CD4-positive, alpha-beta T cell treated with Interleukin-15 for 1 hour (primary cell): Measurements from ENCODE around the gene RHBG.
"Not testable (repeated sequence)": the region's sequence is repeated elsewhere in the genome, so short reads cannot be mapped to it uniquely, and the experiment has no call there.

Experiments
- DNase-seq: peaks from one replicate; pipeline ENCODE4 v3.0.0-alpha.2; 2020

RHBG gene, protein sequence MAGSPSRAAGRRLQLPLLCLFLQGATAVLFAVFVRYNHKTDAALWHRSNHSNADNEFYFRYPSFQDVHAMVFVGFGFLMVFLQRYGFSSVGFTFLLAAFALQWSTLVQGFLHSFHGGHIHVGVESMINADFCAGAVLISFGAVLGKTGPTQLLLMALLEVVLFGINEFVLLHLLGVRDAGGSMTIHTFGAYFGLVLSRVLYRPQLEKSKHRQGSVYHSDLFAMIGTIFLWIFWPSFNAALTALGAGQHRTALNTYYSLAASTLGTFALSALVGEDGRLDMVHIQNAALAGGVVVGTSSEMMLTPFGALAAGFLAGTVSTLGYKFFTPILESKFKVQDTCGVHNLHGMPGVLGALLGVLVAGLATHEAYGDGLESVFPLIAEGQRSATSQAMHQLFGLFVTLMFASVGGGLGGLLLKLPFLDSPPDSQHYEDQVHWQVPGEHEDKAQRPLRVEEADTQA

DNA sequence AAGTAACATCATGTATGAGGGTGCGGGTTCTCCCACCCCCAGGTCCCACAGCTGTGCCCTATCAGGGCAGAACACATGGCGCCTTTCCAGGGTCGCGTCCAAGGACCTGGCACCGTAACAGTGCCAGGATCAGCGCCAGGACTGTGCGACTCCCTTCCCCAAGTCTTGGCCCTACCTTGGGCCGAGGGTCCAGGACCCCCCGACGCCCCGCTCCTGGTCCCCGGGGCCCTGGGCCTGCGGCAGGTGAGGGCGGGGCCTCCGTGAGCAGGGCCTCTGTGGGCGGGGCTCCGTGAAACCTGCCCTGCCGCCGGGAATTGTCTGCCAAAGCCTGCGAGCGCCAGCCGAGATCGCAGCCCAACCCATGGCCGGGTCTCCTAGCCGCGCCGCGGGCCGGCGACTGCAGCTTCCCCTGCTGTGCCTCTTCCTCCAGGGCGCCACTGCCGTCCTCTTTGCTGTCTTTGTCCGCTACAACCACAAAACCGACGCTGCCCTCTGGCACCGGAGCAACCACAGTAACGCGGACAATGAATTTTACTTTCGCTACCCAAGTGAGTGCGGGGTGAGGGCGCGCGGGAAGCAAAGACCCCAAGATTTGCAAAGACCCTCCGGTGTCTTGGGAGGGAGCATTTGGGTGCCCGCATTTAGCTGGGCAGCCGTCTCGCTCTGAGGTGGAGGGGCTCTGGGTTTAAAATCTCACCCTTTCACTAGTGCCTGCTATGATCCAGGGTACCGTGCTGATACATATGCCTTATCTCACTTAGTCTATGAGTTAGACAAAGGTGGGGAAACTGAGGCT, at the start of gene RHBG:
Gene RHBG, plus strand, starts transcription at position 323 of the 796 bp plus-strand sequence. Its CDS starts 39 bp downstream, at position 362.
- no peak for DNase-seq

DNA sequence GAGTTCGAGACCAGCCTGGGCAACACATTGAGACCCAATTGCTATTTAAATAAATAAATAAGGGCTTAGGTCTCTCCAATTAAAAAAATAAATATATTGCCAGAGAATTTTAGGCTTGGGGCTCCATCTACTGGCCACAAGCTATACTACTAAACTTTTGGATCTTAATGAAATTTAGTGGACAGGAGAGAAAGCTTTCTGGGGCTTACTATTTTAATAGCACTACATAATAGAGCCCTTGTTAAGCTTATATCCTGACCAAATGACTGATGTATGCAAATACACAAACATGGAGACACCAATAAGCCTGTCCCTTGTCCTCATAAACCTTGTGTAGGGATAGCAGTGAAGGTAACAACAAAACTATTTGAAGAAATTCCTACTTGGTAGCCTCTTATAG, 49.3 kb upstream of the RHBG start:
- no peak for DNase-seq

DNA sequence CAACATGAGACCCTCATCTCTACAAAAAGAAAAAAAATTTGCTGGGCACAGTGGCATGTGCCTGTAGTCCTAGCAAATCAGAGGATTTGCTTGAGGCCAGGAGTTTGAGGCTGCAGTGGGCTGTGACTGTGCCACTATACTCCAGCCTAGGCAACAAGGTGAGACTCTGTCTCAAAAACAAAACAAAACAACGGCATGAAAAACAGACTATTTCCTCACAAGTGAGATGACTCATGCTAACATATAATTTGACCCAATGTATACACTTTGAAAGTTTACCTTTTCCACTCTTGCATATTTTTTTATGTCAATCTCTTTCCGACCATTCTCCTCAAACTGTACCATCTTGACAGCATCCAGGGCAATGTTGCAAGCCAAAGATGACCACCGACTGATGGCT, 48.5 kb upstream of the RHBG start:
- no peak for DNase-seq

DNA sequence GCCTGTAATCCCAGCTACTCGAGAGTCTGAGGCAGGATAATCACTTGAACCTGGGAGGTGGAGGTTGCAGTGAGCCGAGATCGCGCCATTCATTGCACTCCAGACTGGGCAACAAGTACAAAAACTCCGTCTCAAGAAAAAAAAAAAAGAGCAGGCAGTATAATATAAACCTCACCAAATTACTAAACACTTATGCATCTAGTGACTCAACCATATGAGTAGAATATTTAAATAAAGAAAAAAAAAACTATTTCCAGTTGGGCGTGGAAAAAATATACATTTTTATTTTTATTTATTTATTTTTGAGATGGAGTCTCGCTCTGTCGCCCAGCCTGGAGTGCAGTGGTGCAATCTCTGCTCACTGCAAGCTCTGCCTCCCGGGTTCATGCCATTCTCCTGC, 45.8 kb upstream of the RHBG start:
- DNase-seq: not testable (repeated sequence)

DNA sequence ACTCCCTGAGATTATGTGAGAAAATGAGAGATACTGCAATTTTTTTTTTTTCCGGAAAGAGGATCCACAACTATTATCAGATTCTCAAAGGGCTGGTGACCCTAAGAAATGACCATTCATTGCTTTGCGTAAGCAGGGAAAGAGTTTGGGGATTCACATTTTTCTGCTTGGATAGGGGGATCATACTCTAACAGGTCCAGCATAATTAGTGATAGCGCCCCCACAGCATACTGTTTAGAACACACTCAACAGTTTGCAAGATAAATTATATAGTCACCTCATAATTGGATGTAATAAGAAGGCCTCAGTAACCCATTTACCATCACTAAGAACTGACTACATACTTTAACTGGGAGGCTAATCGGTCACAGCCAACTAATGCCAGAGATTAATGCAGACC, 32.8 kb upstream of the RHBG start:
- no peak for DNase-seq

DNA sequence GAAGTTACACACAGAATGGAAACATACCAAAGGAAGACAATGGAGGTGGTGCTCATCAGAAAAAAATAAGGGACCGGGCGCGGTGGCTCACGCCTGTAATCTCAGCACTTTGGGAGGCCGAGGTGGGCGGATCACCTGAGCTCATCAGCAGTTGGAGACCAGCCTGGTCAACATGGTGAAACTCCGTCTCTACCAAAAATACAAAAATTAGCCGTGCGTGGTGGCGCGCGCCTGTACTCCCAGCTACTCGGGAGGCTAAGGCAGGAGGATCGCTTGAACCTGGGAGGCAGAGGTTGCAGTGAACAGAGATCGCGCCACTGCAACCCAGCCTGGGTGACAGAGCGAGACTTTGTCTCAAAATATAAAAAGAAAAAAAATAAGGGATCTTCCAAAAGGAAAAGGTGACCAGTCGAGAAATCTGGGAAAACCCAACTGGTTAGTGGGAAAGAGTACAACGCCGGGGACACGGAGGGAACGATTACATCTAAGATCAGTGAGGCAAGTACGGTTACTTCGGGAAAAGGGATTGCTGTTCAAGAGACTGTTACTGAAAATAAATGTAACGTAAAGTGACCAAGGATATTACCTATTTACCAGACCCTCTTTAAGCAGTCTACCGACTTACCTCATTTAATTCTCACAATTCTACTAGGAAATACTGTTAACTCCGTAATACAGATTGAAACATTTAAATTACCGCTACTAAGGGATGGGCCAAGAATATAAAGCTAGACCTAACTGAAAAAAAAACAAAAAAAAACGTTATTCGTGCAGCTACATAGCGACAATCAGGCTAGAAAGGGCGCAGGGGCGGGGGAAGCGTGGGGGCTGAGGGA, 31.7 kb upstream of the RHBG start:
- no peak for DNase-seq

DNA sequence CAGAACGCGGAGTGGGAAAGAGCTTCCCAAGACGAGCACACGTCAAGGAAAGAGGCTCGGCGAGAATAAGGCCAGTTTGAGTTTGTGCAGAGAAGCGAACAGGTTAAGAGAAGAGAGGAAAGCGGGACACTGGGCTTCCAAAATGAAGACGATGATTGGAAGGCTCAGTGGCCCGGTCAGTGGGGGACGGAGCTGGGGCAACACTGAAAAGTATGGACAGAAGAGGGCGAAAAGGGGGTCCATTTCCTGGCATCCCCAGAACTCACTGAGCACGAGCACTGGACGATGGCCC, 31.2 kb upstream of the RHBG start:
- DNase-seq: no peak

DNA sequence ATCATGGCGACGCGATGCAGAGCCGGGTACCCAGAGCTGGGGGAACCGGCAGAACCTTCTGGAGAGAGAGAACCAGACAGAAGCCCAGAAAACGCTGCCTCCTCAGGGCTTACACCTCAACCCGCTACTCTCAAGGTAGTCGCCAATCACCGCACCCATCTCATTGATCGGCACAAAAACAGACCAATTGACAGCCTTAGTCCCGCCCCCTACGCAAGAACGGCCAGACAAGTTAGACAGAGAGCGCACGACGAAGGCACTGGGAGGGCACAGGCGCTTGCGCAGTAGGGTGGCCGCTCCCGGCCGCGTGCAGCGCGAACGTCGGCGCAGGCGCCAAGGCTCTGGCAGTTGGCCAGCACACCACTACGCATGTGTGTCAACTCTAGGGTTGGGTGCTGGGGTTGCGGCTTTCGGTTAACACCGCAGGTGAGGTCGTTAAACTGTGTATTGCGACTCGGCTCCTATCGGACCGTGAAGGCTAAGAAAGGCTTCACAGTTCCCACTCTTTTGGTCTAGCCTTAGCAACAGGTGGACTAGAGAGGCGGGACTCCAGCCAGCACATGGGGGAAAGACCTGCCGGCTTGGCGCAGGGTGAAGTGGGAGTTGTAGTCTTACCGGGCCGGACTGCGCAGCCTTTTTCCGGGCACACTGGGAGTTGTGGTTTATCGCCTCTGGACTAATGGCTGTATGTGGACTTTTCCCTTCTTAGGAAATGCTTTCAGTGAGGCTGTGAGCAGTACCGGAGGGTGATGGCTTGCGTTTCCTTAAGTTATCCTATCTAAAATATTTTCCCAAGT, 30.6 kb upstream of the RHBG start, which contains the start of the genes CCT3 and TSACC:
Gene CCT3, minus strand, starts transcription at position 113 of the 797 bp plus-strand sequence. Its CDS starts 108 bp downstream, at position 5.
Gene TSACC, plus strand, starts transcription at position 347 of the 797 bp plus-strand sequence. CDS start 1,232 bp downstream, outside the sequence.
- peak; percentile 100 for DNase-seq

DNA sequence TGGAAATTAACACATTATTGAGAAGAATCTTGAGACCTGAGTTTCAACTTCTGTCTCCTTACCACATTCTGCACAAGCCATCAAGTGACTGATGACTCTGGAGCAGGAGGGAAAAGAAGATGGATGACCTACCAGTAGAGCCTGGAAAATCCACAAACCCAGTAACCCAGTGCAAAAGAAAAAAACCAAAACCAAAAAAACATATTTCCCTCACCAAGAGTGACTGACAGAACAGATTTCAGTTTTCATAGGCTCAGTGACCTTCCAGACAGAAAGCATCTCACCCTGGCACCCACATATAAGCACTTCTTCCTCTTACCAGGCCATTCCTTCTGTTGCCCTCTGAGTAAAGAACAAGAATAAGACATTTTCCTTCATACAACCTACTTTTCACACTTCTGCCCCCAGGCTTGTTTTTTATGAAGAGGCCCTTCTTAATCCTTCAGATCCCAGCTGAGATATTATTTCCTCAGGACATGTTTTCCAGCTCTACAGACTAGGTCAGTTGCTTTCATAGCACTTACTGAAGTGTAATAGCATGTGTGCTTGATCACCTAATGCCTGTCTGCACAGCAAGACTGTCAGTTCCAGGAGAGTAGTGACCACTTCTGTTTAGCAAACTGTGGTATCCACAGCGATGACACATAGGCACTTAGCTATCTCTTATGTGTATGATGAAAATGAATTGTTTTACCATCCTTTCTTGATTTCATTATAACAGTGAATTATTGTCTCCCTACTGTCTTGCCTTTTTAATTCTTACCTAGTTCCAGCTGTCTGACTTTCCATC, 26.6 kb upstream of the RHBG start:
- DNase-seq: no peak

DNA sequence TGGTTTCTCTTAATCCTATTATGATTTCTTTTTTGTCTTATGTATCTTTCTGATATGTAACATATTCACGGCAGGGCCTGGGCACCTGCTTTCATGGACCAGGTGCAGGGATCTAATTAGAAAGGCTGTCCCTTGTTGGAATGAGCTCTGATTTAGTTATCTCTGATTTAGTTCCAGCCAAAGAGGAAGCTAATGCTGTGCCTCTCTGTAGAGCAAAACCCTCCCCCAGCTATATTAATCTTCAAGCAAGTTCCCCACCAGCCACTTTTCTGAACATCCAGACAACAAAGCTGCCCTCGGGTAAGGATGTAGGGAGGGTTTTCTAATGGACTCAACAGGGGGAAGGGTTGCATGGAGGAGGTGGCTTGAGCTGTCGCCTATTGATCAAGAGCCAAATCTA, 24.6 kb upstream of the RHBG start:
- DNase-seq: no peak

DNA sequence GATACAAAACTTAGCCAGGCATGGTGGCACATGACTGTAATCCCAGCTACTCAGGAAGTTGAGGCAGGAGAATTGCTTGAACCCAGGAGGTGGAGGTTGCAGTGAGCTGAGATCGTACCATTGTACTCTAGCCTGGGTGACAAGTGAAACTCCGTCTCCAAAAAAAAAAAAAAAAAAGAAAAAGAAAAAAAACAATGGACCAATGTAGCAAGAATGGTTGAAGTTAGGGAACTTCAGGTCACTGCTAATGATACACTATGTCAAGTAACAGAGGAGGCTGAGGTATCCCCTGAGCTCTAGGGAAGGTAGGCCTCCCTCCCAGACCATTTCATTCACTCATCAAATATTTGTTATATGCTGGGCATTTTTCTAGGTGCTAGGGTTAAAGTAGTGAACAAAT, 23.0 kb upstream of the RHBG start:
- DNase-seq: not testable (repeated sequence)

DNA sequence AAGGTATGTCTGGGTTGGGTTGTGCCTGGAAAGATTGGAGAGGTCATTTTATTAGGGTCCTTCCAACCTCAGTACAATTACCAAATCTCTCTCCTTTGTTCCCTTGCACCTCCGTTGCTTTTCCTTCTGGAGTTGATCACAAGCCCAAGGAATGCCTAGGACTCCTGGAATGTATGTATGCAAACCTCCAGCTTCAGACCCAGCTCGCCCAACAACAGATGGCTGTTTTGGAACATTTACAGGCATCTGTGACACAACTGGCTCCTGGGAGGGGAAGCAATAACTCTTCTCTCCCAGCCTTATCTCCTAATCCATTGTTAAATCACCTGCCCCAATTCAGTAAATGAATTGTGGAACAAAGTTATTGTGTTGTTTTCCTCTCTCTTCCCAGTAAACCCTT, 22.4 kb upstream of the RHBG start:
- no peak for DNase-seq

DNA sequence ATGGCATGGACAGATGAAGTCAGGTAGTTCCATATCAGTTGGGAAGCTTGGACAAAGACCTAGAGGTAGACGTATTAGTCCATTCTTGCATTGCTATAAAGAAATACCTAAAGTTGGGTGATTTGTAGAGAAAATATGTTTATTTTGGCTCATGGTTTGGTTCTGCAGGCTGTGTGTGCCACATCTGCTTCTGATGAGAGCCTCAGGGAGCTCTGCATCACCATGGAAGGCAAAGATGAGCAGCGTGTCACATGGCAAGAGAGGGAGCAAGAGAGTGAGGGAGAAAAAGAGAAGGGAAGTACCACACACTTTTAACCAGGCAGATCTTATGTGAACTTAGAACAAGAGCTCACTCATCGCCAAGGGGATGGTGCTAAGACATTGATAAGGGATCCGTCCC, 21.7 kb upstream of the RHBG start:
- no peak for DNase-seq

DNA sequence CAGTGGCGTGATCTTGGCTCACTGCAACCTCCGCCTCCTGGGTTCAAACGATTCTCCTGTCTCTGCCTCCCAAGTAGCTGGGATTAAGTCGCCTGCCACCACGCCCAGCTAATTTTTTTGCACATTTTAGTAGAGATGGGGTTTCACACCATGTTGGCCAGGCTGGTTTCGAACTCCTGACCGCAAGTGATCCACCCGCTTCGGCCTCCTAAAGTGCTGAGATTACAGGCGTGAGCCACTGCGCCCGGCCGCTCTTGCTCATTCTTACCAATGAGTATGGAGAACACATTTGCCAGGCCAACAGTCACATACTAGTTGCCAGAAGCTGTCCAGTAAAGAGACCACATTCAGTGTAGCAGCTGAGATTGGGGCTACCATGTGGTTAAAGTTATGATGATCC, 16.5 kb upstream of the RHBG start:
- not testable (repeated sequence) for DNase-seq

DNA sequence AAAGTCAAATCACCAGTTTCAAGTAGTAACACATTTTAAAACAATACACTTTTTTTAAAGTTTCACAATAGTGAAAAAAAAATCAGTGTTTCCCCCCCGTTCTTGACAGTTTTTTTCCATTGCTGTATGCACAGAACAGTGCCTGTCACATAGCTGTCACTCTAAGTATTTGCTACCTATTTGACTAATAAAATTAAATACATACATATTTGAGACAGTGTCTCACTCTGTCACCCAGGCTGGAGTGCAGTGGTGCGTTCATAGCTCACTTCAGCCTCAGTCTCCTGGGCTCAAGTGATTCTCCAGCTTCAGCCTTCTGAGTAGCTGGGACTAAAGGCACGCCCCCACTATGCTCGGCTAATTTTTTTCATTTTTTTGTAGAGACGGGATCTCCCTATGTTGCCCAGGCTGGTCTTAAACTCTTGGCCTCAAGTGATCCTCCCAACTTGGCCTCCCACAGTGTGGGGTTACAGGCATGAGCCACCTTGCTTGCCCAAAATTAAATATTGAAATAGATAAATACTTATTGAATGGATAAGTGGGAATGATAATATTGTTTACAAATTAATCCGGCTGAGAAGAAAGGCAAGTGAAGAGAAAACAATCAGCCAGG, 12.6 kb upstream of the RHBG start:
- DNase-seq: no peak

DNA sequence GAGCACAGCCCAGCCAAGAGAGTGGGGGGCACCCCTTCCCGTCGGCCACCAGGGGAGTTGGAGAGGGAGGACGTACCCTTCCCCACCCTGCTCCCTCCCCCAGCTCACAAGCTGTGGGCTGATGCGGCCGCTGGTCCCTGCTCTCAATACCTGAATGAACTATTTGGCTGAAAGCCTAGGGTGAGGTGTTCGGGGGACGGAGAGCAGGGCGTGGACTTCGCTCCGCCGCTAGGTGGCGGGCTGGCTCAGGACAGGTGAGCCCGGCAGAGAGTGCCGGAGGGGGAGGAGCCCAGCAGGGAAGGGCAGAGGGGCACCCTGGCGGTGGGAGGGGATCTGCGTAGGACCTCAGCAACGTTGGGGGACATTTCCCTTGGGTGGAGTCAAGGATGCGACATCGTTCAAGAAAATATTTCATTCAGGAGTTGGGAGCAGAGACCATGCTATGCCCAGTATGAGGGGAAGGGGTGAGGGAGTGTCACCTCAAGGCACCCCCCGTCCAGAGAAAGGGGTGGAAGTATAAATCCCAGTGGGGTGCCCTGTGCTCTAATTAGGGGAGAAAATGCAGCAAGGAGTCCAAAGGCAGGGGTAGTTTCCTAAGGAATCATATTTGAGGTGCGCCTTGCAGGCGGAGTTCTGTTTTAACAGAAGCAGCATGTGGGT, 12.0 kb upstream of the RHBG start:
- peak; percentile 76 for DNase-seq

DNA sequence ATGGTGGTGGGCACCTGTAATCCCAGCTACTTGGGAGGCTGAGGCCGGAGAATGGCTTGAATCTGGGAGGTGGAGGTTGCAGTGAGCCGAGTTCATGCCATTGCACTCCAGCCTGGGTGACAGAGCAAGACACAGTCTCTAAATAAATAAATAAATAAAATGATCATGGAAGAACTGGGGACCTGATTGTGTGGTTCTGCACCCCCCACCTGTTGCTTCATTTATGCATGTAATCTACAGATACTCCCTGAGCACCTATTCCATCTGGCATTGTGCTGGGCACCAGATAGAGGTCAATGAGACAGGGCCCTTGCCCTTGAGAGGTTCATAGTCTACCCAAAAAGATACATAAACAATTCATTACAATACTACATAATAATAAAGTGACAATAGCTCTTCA, 11.0 kb upstream of the RHBG start:
- no peak for DNase-seq

DNA sequence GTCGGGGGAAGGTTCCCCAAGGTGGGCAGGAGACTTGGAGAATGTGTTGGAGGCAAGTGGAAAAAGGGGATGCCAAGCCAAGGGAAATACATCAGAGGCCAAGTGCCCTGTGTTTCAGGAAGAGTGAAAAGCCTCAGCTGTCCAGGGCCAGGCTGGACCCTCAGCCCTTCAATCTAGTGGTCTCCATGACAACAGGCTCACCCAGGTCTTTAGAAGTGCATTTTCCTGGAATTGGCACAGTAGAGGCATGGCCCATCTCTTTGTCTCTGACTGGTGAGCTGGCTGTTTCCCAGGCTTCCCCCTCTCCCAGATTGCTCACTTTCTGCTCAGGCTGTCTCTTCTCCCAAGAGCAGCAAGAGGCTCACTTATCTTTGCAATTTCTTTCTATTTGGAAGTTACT, 10.4 kb upstream of the RHBG start:
- no peak for DNase-seq

DNA sequence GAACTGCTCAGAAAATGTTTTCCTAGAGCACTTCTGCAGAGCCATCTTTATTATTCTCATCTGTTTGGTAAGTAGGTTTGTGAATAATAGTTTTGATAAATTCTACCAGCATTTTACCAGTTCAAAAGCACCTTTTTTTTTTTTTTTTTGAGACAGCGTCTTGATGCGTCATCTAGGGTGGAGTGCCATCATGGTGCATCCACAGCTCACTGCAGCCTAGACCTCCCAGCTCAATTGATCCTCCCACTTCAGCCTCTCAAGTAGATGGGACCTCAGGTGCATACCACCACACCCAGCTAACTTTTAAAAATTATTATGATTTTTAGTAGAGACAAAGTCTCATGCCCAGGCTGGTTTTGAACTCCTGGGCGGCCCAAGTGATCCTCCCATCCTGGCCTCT, 9.8 kb upstream of the RHBG start:
- no peak for DNase-seq

DNA sequence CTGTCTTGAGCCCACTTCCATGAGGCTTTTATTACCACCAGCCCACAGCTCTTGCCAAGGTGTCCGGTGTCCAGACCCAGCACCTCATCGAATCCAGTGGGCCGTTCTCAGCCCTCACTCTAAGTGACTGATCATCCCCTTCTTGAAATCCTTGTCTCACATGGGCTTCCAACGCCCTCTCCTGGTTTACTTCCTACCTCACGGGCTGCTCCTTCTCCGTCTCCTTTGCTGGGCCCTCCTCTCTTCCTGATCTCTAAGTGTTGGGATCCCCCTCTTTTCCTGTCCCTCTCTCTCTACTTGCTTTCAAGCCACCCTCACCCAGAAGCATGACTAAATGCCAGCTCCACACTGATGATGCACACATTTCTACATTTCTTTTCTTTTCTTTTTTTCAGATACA, 9.0 kb upstream of the RHBG start:
- DNase-seq: no peak
